WTC11 (cell line): ENCODE measurements around the gene NT5C1A. TPM values are rescaled to one million over a fixed set of nuclear protein-coding genes. Genes with fewer than 3 reads are reported as not detected.

Experiments used
- ATAC-seq: fragments of 200-7000 bp; cut with Tn5 transposase; 2 replicates; pipeline ENCODE4 v1.10.0; 2021; ENCODE audit warnings: mild to moderate bottlenecking, moderate library complexity
- CTCF ChIA-PET: fragments of 300-600 bp; sonication (Branson Sonifier 250); formaldehyde crosslinking; loops from one replicate; lab custom pipeline; 2021; ENCODE audit warnings: antibody characterized with exemption; lab: Charles Lee
- POLR2A ChIA-PET: fragments of 350-600 bp; sonication (Branson Sonifier 250); formaldehyde crosslinking; loops from one replicate; lab custom pipeline; 2021; ENCODE audit warnings: antibody characterized with exemption; lab: Charles Lee
- DNase-seq: peaks from one replicate; pipeline ENCODE4 v3.0.0; 2021; ENCODE audit warnings: low spot score
- H3K27ac Mint-ChIP-seq: 2 replicates; pipeline ENCODE4 v1.8.0; 2021; ENCODE audit warnings: mixed read lengths
- H3K27me3 Mint-ChIP-seq: 2 replicates; pipeline ENCODE4 v1.8.0; 2021; ENCODE audit warnings: low read depth, mild to moderate bottlenecking, moderate library complexity, mixed read lengths
- H3K36me3 Mint-ChIP-seq: 2 replicates; pipeline ENCODE4 v1.8.0; 2021; ENCODE audit warnings: mixed read lengths
- H3K4me1 Mint-ChIP-seq: 2 replicates; pipeline ENCODE4 v1.8.0; 2022; ENCODE audit warnings: mixed read lengths
- H3K4me3 Mint-ChIP-seq: 2 replicates; pipeline ENCODE4 v1.8.0; 2021; ENCODE audit warnings: mild to moderate bottlenecking, moderate library complexity, mixed read lengths
- H3K9me3 Mint-ChIP-seq: 2 replicates; pipeline ENCODE4 v1.8.0; 2021; ENCODE audit warnings: mixed read lengths
- CREM ChIP-seq: sonication (generic); formaldehyde crosslinking; IDR thresholded peaks from 2 replicates; pipeline ENCODE4 v1.8.1; 2022; ENCODE audit warnings: mild to moderate bottlenecking, missing genetic modification reagents, moderate library complexity
- FOXK1 ChIP-seq: sonication (generic); formaldehyde crosslinking; IDR thresholded peaks from 2 replicates; pipeline ENCODE4 v1.8.0; 2022; ENCODE audit warnings: mild to moderate bottlenecking, moderate library complexity, missing genetic modification reagents
- JUN ChIP-seq: sonication (generic); formaldehyde crosslinking; IDR thresholded peaks from 2 replicates; pipeline ENCODE4 v1.8.0; 2023; ENCODE audit warnings: mild to moderate bottlenecking, missing genetic modification reagents
- NR2C2 ChIP-seq: sonication (generic); formaldehyde crosslinking; IDR thresholded peaks from 2 replicates; pipeline ENCODE4 v1.8.0; 2022; ENCODE audit warnings: mild to moderate bottlenecking, missing genetic modification reagents
- SOX15 ChIP-seq: fragments of 250-450 bp; sonication (Bioruptor Pico); IDR thresholded peaks from 2 replicates; pipeline ENCODE4 v1.9.0; 2021; ENCODE audit warnings: mild to moderate bottlenecking
- ZNF121 ChIP-seq: sonication (generic); formaldehyde crosslinking; IDR thresholded peaks from 2 replicates; pipeline ENCODE4 v1.8.0; 2023; ENCODE audit warnings: missing genetic modification reagents
- ZNF263 ChIP-seq: sonication (generic); formaldehyde crosslinking; IDR thresholded peaks from 2 replicates; pipeline ENCODE4 v1.8.1; 2022; ENCODE audit warnings: low read depth, mild to moderate bottlenecking, moderate library complexity, missing genetic modification reagents
- ZNF416 ChIP-seq: fragments of 250-450 bp; sonication (Bioruptor Pico); IDR thresholded peaks from 2 replicates; pipeline ENCODE4 v1.9.0; 2021; ENCODE audit warnings: mild to moderate bottlenecking, inconsistent platforms
- ZNF423 ChIP-seq: fragments of 250-450 bp; sonication (Bioruptor Pico); IDR thresholded peaks from 2 replicates; pipeline ENCODE4 v2.1.2; 2022; ENCODE audit warnings: mild to moderate bottlenecking, moderate library complexity
- ZNF671 ChIP-seq: fragments of 250-450 bp; sonication (Bioruptor Pico); IDR thresholded peaks from 2 replicates; pipeline ENCODE4 v1.8.0; 2021; ENCODE audit warnings: mild to moderate bottlenecking
- total RNA-seq: library from RNA; stranded (reverse); gene quantifications from 3 replicates; pipeline ENCODE4 v1.2.3, GENCODE V29; 2021
- TF ChIP-seq, protein P1 (sequence below): sonication (generic); formaldehyde crosslinking; IDR thresholded peaks from 2 replicates; pipeline ENCODE4 v1.8.1; 2023; ENCODE audit warnings: mild to moderate bottlenecking, missing genetic modification reagents, moderate library complexity
- TF ChIP-seq, protein P2 (sequence below): sonication (generic); formaldehyde crosslinking; IDR thresholded peaks from 2 replicates; pipeline ENCODE4 v1.8.0; 2022; ENCODE audit warnings: mild to moderate bottlenecking, missing genetic modification reagents
- TF ChIP-seq, protein P3 (sequence below): fragments of 250-450 bp; sonication (Bioruptor Pico); IDR thresholded peaks from 2 replicates; pipeline ENCODE4 v1.8.0; 2021; ENCODE audit warnings: mild to moderate bottlenecking
- TF ChIP-seq, protein P4 (sequence below): fragments of 250-450 bp; sonication (Bioruptor Pico); IDR thresholded peaks from 2 replicates; pipeline ENCODE4 v1.9.0; 2021; ENCODE audit warnings: mild to moderate bottlenecking, borderline replicate concordance
- TF ChIP-seq, protein P5 (sequence below): sonication (generic); formaldehyde crosslinking; IDR thresholded peaks from 2 replicates; pipeline ENCODE4 v1.8.1; 2022; ENCODE audit warnings: mild to moderate bottlenecking, missing genetic modification reagents, moderate library complexity, borderline replicate concordance
- TF ChIP-seq, protein P6 (sequence below): sonication (generic); formaldehyde crosslinking; IDR thresholded peaks from 2 replicates; pipeline ENCODE4 v1.8.1; 2023; ENCODE audit warnings: mild to moderate bottlenecking, missing genetic modification reagents
- TF ChIP-seq, protein P7 (sequence below): fragments of 250-450 bp; sonication (Bioruptor Pico); IDR thresholded peaks from 2 replicates; pipeline ENCODE4 v1.9.0; 2021; ENCODE audit warnings: moderate library complexity, mild to moderate bottlenecking, inconsistent platforms, borderline replicate concordance
- TF ChIP-seq, protein P8 (sequence below): sonication (generic); formaldehyde crosslinking; IDR thresholded peaks from 2 replicates; pipeline ENCODE4 v1.8.0; 2023; ENCODE audit warnings: missing genetic modification reagents

Gene NT5C1A
- total RNA-seq, 1 experiment from 2014 or later: not detected

DNA sequence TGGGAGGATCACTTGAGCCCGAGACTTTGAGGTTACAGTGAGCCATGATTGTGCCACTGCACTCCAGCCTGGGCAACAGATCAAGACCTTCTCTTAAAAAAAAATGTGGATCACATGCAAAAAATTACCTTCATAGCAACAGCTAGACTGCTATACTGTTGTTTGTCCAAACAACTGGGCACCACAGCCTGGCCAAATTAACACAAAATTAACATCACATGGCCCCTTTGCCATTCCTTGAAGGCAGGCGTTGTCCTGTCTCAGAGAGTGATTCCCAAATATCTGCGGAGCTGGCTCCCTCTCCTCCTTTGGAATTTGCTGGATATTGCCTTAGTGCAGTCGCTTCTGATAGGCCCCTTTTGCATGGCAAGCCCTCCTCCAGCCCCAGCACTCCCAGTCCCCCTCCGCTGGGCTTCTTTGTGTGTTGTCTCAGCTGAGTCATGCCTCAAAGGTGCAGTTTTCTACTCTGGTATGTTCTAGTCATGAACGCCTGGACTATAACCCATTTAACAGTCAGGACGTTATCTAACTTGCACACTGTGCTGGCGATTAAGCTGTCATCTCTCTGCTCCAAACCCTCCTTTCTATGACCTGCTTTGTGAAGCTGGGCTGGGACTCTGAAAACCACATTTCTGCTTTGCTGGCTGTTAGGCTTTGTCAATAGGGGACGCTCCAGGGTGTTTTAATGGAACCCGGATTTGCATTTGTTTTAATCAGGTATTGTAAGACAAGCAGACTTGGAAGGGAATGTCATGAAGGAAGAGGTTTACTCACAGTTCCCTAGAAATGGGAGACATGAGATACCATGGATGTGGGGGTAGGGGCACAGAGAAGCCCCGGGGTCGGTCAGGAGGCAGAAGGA lies 39.4 kb upstream of the NT5C1A start:
- no peak for TF ChIP-seq ZNF121 (CRISPR knock-in tag)
- TF ChIP-seq, protein P1, sequence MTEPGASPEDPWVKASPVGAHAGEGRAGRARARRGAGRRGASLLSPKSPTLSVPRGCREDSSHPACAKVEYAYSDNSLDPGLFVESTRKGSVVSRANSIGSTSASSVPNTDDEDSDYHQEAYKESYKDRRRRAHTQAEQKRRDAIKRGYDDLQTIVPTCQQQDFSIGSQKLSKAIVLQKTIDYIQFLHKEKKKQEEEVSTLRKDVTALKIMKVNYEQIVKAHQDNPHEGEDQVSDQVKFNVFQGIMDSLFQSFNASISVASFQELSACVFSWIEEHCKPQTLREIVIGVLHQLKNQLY (CRISPR knock-in tag): no peak
- TF ChIP-seq, protein P2, sequence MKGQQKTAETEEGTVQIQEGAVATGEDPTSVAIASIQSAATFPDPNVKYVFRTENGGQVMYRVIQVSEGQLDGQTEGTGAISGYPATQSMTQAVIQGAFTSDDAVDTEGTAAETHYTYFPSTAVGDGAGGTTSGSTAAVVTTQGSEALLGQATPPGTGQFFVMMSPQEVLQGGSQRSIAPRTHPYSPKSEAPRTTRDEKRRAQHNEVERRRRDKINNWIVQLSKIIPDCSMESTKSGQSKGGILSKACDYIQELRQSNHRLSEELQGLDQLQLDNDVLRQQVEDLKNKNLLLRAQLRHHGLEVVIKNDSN (CRISPR knock-in tag): no peak
- ATAC-seq: peak; percentile 17; the same call in 1 of the 2 replicates
- DNase-seq: no peak
- H3K27ac Mint-ChIP-seq: no peak overlapping the region
- ChIA-PET POLR2A (interaction anchor here (1.2 kb wide), 1 partner anchor 10 kb away, joined by 4 read pairs; no protein-coding TSS in a partner anchor), CTCF (interaction anchor here (0.8 to 4.2 kb wide), 12 partner anchors 9 to 172 kb away, joined by 3 to 62 read pairs (median 6); partner anchors contain the start of genes HPCAL4, NT5C1A and PPIE)
- H3K36me3 Mint-ChIP-seq: no peaks in the 10 kb centered on the region
- H3K27me3 Mint-ChIP-seq: peaks cover 100% of the 10 kb centered on the region
- no peaks in the 10 kb centered on the region for H3K9me3 Mint-ChIP-seq
- no peak overlapping the region for H3K4me3 Mint-ChIP-seq
- H3K4me1 Mint-ChIP-seq: peaks cover 12% of the 10 kb centered on the region

DNA sequence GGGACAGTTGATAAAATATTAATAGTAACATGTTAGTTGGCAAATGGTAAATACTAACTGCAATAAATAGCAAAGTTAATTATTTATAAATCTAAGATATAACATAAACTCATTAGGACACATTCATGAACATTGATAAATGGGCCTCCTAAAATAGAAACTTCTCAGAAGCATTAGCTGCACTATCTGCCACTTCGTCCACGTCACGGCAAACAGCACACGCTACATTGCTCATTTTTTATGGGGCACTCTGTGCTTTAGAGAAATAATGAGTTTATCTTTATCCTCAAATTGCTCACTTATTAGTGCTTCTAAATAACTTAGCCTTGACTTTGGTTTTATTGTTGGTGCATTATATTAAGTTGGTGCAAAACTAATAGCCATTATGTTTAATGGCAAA lies 35.6 kb upstream of the NT5C1A start:
- H3K4me1 Mint-ChIP-seq: peaks cover 12% of the 10 kb centered on the region
- TF ChIP-seq ZNF423 (CRISPR knock-in tag): no peak
- TF ChIP-seq NR2C2 (CRISPR knock-in tag): no peak
- TF ChIP-seq, protein P3, sequence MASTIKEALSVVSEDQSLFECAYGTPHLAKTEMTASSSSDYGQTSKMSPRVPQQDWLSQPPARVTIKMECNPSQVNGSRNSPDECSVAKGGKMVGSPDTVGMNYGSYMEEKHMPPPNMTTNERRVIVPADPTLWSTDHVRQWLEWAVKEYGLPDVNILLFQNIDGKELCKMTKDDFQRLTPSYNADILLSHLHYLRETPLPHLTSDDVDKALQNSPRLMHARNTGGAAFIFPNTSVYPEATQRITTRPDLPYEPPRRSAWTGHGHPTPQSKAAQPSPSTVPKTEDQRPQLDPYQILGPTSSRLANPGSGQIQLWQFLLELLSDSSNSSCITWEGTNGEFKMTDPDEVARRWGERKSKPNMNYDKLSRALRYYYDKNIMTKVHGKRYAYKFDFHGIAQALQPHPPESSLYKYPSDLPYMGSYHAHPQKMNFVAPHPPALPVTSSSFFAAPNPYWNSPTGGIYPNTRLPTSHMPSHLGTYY: no peak
- TF ChIP-seq JUN: no peak
- TF ChIP-seq ZNF416 (CRISPR knock-in tag): no peak
- TF ChIP-seq, protein P4, sequence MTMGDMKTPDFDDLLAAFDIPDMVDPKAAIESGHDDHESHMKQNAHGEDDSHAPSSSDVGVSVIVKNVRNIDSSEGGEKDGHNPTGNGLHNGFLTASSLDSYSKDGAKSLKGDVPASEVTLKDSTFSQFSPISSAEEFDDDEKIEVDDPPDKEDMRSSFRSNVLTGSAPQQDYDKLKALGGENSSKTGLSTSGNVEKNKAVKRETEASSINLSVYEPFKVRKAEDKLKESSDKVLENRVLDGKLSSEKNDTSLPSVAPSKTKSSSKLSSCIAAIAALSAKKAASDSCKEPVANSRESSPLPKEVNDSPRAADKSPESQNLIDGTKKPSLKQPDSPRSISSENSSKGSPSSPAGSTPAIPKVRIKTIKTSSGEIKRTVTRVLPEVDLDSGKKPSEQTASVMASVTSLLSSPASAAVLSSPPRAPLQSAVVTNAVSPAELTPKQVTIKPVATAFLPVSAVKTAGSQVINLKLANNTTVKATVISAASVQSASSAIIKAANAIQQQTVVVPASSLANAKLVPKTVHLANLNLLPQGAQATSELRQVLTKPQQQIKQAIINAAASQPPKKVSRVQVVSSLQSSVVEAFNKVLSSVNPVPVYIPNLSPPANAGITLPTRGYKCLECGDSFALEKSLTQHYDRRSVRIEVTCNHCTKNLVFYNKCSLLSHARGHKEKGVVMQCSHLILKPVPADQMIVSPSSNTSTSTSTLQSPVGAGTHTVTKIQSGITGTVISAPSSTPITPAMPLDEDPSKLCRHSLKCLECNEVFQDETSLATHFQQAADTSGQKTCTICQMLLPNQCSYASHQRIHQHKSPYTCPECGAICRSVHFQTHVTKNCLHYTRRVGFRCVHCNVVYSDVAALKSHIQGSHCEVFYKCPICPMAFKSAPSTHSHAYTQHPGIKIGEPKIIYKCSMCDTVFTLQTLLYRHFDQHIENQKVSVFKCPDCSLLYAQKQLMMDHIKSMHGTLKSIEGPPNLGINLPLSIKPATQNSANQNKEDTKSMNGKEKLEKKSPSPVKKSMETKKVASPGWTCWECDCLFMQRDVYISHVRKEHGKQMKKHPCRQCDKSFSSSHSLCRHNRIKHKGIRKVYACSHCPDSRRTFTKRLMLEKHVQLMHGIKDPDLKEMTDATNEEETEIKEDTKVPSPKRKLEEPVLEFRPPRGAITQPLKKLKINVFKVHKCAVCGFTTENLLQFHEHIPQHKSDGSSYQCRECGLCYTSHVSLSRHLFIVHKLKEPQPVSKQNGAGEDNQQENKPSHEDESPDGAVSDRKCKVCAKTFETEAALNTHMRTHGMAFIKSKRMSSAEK (CRISPR knock-in tag): no peak
- TF ChIP-seq ZNF263 (CRISPR knock-in tag): no peak
- TF ChIP-seq, protein P5, sequence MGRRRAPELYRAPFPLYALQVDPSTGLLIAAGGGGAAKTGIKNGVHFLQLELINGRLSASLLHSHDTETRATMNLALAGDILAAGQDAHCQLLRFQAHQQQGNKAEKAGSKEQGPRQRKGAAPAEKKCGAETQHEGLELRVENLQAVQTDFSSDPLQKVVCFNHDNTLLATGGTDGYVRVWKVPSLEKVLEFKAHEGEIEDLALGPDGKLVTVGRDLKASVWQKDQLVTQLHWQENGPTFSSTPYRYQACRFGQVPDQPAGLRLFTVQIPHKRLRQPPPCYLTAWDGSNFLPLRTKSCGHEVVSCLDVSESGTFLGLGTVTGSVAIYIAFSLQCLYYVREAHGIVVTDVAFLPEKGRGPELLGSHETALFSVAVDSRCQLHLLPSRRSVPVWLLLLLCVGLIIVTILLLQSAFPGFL (CRISPR knock-in tag): no peak
- no peak for TF ChIP-seq SOX15 (CRISPR knock-in tag)
- TF ChIP-seq, protein P6, sequence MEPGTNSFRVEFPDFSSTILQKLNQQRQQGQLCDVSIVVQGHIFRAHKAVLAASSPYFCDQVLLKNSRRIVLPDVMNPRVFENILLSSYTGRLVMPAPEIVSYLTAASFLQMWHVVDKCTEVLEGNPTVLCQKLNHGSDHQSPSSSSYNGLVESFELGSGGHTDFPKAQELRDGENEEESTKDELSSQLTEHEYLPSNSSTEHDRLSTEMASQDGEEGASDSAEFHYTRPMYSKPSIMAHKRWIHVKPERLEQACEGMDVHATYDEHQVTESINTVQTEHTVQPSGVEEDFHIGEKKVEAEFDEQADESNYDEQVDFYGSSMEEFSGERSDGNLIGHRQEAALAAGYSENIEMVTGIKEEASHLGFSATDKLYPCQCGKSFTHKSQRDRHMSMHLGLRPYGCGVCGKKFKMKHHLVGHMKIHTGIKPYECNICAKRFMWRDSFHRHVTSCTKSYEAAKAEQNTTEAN (CRISPR knock-in tag): no peak
- TF ChIP-seq, protein P1 (CRISPR knock-in tag): no peak
- TF ChIP-seq, protein P7, sequence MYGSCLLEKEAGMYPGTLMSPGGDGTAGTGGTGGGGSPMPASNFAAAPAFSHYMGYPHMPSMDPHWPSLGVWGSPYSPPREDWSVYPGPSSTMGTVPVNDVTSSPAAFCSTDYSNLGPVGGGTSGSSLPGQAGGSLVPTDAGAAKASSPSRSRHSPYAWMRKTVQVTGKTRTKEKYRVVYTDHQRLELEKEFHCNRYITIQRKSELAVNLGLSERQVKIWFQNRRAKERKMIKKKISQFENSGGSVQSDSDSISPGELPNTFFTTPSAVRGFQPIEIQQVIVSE (CRISPR knock-in tag): no peak
- TF ChIP-seq CREM: no peak
- no peak for TF ChIP-seq ZNF671
- TF ChIP-seq, protein P8, sequence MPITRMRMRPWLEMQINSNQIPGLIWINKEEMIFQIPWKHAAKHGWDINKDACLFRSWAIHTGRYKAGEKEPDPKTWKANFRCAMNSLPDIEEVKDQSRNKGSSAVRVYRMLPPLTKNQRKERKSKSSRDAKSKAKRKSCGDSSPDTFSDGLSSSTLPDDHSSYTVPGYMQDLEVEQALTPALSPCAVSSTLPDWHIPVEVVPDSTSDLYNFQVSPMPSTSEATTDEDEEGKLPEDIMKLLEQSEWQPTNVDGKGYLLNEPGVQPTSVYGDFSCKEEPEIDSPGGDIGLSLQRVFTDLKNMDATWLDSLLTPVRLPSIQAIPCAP (CRISPR knock-in tag): no peak
- no peak for TF ChIP-seq FOXK1
- H3K27ac Mint-ChIP-seq: no peak overlapping the region
- no peak overlapping the region for H3K4me3 Mint-ChIP-seq
- ChIA-PET POLR2A (no interaction called here), CTCF (interaction anchor here (2.1 to 2.3 kb wide), 2 partner anchors 36 to 50 kb away, joined by 6 read pairs; partner anchors contain the start of gene NT5C1A)
- ATAC-seq (no peak), DNase-seq (no peak)
- H3K27me3 Mint-ChIP-seq: peaks cover 100% of the 10 kb centered on the region
- H3K36me3 Mint-ChIP-seq: no peaks in the 10 kb centered on the region
- no peaks in the 10 kb centered on the region for H3K9me3 Mint-ChIP-seq
